Neutrophil (primary cell): ENCODE measurements around the gene IRAG1.

ENCODE experiments used
- H3K27ac ChIP-seq: fragments of 200-600 bp; sonication (generic); 2 replicates; pipeline ENCODE4 v1.5.1; 2016; ENCODE audit warnings: mild to moderate bottlenecking, moderate library complexity
- H3K27me3 ChIP-seq: fragments of 200-600 bp; sonication (generic); 2 replicates; pipeline ENCODE4 v1.6.0; 2016; ENCODE audit warnings: mild to moderate bottlenecking
- H3K36me3 ChIP-seq: fragments of 200-600 bp; sonication (generic); 2 replicates; pipeline ENCODE4 v1.5.1; 2017
- H3K4me1 ChIP-seq, 2 experiments: fragments of 200-600 bp in 1 of 2; sonication (generic) in 1 of 2; 1 replicate in 1 of 2; 2 replicates in 1 of 2; pipeline versions ENCODE4 v1.5.1 to v1.6.1; 2013 to 2016; ENCODE audit warnings: low read depth in 1 of 2, low read length in 1 of 2, mild to moderate bottlenecking in 1 of 2, moderate library complexity in 1 of 2; ENCODE audit not compliant: control insufficient read depth in 1 of 2, insufficient read depth in 1 of 2
- H3K4me3 ChIP-seq, 2 experiments: fragments of 200-600 bp in 1 of 2; sonication (generic) in 1 of 2; 1 replicate in 1 of 2; 2 replicates in 1 of 2; pipeline ENCODE4 v1.5.1; 2013 to 2016; ENCODE audit warnings: low read depth in 1 of 2, low read length in 1 of 2, mild to moderate bottlenecking in 1 of 2, moderate library complexity in 1 of 2
- H3K9me3 ChIP-seq: fragments of 200-600 bp; sonication (generic); 2 replicates; pipeline ENCODE4 v1.5.1; 2016
- TF ChIP-seq, protein P1 (sequence below): fragments of 200-600 bp; sonication (generic); IDR thresholded peaks from 2 replicates; pipeline ENCODE4 v1.5.1; 2016; ENCODE audit warnings: antibody characterized with exemption

The IRAG1 gene

DNA sequence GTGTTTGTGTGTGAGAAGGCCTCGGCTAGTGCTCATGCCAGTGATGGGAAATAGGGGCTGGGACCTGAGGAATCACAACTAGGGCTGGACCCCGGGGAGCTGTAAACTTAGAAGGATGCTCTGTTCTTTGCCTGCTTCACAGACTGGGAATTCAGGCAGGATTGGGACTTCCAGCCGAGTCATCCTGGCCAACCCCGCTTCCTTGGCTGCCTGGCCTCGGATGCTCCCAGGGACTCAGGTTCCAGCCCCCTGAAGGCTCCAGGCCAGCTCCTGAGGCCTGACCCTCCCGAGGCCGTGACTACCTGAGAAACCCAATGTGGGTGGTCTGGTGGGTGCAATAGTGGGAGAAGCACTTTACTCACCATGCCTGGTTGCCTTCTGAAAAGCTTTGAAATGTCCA, 44.7 kb downstream of the IRAG1 start:
- Histone ChIP-seq H3K4me1 (peaks cover 20 to 29% of the 10 kb centered on the region in 2 experiments), H3K9me3 (no peaks in the 10 kb centered on the region), H3K4me3 (no peak overlapping the region), H3K36me3 (no peaks in the 10 kb centered on the region), H3K27ac (no peak overlapping the region), H3K27me3 (no peaks in the 10 kb centered on the region)
- TF ChIP-seq, protein P1, sequence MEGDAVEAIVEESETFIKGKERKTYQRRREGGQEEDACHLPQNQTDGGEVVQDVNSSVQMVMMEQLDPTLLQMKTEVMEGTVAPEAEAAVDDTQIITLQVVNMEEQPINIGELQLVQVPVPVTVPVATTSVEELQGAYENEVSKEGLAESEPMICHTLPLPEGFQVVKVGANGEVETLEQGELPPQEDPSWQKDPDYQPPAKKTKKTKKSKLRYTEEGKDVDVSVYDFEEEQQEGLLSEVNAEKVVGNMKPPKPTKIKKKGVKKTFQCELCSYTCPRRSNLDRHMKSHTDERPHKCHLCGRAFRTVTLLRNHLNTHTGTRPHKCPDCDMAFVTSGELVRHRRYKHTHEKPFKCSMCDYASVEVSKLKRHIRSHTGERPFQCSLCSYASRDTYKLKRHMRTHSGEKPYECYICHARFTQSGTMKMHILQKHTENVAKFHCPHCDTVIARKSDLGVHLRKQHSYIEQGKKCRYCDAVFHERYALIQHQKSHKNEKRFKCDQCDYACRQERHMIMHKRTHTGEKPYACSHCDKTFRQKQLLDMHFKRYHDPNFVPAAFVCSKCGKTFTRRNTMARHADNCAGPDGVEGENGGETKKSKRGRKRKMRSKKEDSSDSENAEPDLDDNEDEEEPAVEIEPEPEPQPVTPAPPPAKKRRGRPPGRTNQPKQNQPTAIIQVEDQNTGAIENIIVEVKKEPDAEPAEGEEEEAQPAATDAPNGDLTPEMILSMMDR: no peak

DNA sequence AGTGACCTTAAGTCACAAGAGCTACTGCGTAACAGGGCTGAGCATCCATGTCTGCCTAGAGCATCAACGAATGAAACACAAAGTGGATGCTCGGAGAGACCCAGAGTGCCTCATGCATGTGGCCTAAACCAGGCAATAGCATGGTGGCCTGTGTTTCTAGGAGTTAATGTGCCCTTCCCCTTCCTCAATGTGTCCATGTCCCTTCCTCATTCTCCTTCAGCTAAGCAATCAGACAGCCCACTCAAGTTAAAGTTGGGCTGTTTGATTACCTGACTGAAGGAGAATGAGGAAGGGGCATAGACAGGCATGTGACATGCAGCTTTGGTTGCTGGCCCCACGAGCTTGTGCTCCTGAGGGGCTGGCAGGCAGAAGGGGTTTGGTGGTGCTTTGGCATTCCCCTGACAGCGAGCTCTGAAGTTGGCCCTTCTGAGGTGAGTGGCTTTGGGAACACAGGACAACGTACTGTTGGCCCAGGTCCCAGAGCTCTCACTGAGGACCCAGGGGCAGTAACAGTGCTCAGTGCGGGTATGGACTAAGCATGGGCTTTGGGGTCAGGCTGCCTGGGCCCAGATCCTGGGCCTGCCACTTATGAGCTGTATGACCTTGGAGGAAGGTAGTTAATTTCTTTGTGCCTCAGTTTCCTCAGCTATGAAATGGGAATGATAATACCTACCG, 46.7 kb downstream of the IRAG1 start:
- Histone ChIP-seq H3K27me3 (no peaks in the 10 kb centered on the region), H3K9me3 (no peaks in the 10 kb centered on the region), H3K27ac (peak overlapping the region; percentile 21), H3K36me3 (no peaks in the 10 kb centered on the region), H3K4me3 (no peak overlapping the region), H3K4me1 (peaks cover 13 to 20% of the 10 kb centered on the region in 2 experiments)
- TF ChIP-seq, protein P1: no peak

DNA sequence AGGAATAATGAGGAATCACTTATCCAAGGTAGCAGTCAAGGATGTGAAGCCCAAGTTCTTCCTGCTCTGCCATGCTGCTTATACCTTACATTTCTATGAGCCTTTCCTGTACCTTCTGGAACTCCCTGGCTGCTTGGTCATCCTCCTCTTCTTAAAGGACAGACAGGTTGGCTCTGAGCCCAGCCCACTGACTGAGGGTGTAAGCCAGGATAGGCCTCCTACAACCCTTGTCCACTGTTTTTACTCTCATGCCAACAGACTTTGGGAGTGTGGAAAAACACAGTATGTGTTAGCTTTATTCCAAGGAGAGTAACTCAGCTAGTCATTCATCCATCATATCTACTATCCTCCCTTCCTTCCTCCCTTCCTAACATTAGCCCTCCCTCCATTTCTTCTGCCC, 47.5 kb downstream of the IRAG1 start:
- Histone ChIP-seq H3K27ac (no peak overlapping the region), H3K4me1 (peaks cover 21 to 28% of the 10 kb centered on the region in 2 experiments), H3K4me3 (no peak overlapping the region), H3K36me3 (no peaks in the 10 kb centered on the region), H3K9me3 (no peaks in the 10 kb centered on the region), H3K27me3 (no peaks in the 10 kb centered on the region)
- TF ChIP-seq, protein P1: no peak

DNA sequence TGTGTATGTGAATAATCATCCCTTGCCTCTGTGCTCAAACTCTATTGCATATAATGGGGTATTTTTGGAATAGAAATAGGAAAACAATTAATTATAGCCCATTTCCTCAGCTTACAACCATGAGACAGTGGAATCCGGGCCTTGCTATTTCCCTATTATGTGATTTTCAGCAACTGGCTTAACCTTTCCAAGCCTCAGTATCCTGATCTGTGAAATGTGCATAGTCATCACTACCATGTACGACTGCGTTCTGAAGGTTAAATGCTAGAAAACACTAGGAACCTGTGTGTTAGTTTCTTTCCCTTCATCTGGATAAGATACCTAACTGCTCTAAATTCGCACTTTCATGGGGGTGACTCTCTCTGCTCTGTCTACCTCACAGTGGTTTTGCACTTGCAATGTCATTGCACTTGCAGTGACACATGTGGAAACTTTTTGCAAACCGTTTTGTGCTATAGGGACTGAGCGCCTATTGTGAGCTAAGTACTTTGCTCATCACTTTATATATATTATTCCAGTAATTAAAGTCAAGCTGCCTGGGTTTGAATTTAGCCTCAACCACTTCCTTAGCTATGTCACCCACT, 48.3 kb downstream of the IRAG1 start:
- Histone ChIP-seq H3K4me3 (no peak overlapping the region), H3K36me3 (no peaks in the 10 kb centered on the region), H3K4me1 (peaks cover 28 to 35% of the 10 kb centered on the region in 2 experiments), H3K27me3 (no peaks in the 10 kb centered on the region), H3K27ac (no peak overlapping the region), H3K9me3 (no peaks in the 10 kb centered on the region)
- TF ChIP-seq, protein P1: no peak
